Brain microvascular endothelial cell (primary cell): ENCODE results near the gene INSR.
A peak's percentile ranks its signal among the peaks of the same experiment; 100 is the strongest.

ENCODE experiments used
- DNase-seq: peaks from one replicate; pipeline ENCODE4 v3.0.0-alpha.2; 2020
- H3K27ac ChIP-seq: fragments of 250-450 bp; sonication (Bioruptor Pico); 2 replicates; pipeline ENCODE4 v1.5.1; 2020; ENCODE audit warnings: mild to moderate bottlenecking, moderate library complexity
- H3K27me3 ChIP-seq: fragments of 250-450 bp; sonication (Bioruptor Pico); replicated peaks from 2 replicates; pipeline ENCODE4 v1.5.1; 2020; ENCODE audit warnings: mild to moderate bottlenecking
- H3K36me3 ChIP-seq: fragments of 250-450 bp; sonication (Bioruptor Pico); replicated peaks from 2 replicates; pipeline ENCODE4 v1.5.1; 2020; ENCODE audit warnings: mild to moderate bottlenecking
- H3K4me3 ChIP-seq: 2 replicates; pipeline ENCODE4 v1.5.1; 2011; ENCODE audit warnings: low read depth, mild to moderate bottlenecking, control low read depth, low read length, moderate library complexity
- in situ Hi-C: cut with HindIII; loops from 2 replicates; pipeline ENCODE4 v1.10.0; 2017; ENCODE audit warnings: low sequenced_read_pairs, low pct_ligation_motif_present
- TF ChIP-seq, protein P1 (sequence below): IDR thresholded peaks from 2 replicates; pipeline ENCODE4 v1.5.1; 2011; ENCODE audit warnings: low read depth, mild to moderate bottlenecking, moderate library complexity, low read length, control low read depth, inconsistent platforms; ENCODE audit errors: missing control alignments

The INSR gene

DNA sequence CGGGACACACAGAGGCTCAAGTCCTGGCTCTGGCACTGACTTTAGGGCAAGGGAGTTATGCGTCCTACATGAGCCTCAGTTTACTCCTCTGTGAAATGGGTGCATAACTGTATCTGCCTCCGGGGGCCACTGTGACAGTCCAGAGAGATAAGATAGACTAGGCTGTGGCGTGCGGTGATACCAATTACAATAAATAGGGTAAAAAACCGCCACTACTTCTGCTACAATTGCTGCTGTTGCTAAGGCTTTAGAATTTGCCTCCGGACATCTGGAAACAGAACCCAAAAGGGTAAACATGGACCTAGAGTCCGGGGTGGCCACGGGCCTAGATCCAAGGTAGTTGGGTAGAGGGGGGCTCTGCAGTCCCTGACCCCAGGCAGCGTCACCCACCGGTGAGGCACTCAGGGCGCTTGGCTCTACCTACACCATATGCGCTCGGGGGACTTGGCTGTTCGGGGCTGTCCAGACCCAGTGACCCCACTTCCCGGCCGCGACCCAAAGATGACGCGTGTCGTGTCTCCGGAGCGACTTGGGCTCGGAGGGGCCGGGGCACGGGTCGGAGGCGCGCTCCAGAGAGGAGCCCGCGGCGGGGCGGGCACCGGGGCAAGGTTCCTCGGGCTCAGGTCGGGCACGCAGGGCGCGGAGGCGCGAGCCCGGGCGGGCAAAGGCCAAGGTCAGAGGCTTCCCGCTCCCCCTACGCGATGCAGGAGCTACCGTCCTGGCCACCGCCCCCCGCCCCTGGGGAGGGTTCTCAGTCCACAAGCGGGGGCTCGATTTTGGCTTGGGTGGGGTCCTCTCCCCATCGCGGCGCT, 1.1 kb downstream of the INSR start:
- no peaks in the 10 kb centered on the region for H3K36me3 ChIP-seq
- peak overlapping the region; percentile 55 for H3K4me3 ChIP-seq
- DNase-seq: no peak
- H3K27me3 ChIP-seq: no peaks in the 10 kb centered on the region
- TF ChIP-seq, protein P1, sequence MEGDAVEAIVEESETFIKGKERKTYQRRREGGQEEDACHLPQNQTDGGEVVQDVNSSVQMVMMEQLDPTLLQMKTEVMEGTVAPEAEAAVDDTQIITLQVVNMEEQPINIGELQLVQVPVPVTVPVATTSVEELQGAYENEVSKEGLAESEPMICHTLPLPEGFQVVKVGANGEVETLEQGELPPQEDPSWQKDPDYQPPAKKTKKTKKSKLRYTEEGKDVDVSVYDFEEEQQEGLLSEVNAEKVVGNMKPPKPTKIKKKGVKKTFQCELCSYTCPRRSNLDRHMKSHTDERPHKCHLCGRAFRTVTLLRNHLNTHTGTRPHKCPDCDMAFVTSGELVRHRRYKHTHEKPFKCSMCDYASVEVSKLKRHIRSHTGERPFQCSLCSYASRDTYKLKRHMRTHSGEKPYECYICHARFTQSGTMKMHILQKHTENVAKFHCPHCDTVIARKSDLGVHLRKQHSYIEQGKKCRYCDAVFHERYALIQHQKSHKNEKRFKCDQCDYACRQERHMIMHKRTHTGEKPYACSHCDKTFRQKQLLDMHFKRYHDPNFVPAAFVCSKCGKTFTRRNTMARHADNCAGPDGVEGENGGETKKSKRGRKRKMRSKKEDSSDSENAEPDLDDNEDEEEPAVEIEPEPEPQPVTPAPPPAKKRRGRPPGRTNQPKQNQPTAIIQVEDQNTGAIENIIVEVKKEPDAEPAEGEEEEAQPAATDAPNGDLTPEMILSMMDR: no peak
- in situ Hi-C loops: no loop called here
- H3K27ac ChIP-seq: no peak overlapping the region

DNA sequence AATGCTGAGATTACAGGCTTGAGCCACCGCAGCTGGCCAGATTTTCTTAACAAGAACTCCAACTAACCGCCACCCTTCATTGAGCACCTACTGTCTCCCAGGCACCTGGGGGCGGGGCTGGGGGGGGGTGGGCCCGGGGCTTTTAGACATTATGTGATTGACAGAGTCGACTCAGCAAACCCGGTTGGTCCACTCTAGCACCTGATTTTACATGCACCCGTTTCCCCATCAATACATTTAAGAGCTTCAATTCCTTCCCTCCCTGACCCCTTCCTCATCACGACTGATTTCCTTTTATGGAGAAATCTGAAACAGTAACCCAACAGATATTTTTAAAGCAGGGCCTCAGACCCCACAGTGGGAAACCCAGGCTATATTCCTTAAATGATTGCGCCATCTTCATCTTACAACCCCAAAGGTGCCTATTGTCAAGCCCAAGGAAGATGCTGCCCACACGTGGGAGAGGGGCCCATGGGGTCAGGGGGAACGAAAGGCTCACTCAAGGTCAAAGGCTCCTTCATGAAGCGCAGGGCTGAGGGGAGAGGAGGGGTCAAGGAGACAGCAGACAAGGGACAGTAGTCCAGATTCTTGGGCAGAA, 1.8 kb downstream of the INSR start:
- TF ChIP-seq, protein P1: no peak
- Histone ChIP-seq H3K27me3 (no peaks in the 10 kb centered on the region), H3K4me3 (peak overlapping the region; percentile 55), H3K27ac (no peak overlapping the region), H3K36me3 (no peaks in the 10 kb centered on the region)
- in situ Hi-C loops: no loop called here
- no peak for DNase-seq

DNA sequence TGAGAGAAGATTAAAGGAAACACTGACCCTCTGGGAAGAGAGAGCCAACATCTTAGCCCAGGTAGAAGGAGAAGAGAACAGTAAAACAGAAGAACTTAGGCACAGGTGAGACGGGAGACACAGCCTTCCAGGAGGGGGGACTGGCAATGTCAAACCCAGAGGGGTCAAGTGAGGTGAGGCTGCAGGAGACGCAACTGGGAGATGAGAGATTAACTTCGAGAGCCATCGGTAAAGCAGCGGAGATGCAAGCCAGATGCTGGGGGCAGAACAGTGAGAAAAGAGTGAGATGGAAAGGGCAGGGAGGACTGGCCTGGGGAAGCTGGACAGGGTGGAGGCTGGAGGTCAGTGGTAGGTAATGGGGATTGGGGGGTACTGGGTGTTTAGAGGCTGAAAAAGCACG, 5.2 kb downstream of the INSR start:
- in situ Hi-C loops: no loop called here
- H3K4me3 ChIP-seq: no peak overlapping the region
- TF ChIP-seq, protein P1: no peak
- H3K27ac ChIP-seq: no peak overlapping the region
- no peak for DNase-seq
- H3K36me3 ChIP-seq: no peaks in the 10 kb centered on the region
- no peaks in the 10 kb centered on the region for H3K27me3 ChIP-seq

- TF ChIP-seq, protein P1: no peak
- no peak for DNase-seq
- in situ Hi-C loops: no loop called here
- H3K36me3 ChIP-seq: no peaks in the 10 kb centered on the region
- H3K4me3 ChIP-seq: no peak overlapping the region
- H3K27ac ChIP-seq: no peak overlapping the region
- H3K27me3 ChIP-seq: no peaks in the 10 kb centered on the region
Observed at GRCh38 chr19:7288131-7288530, 6.1 kb downstream of the INSR start.

GRCh38 chr19:7287722-7288121, 6.5 kb downstream of the INSR start:
- H3K4me3 ChIP-seq: no peak overlapping the region
- TF ChIP-seq, protein P1: no peak
- in situ Hi-C loops: no loop called here
- no peak overlapping the region for H3K27ac ChIP-seq
- no peaks in the 10 kb centered on the region for H3K27me3 ChIP-seq
- no peaks in the 10 kb centered on the region for H3K36me3 ChIP-seq
- no peak for DNase-seq
